ENCODE results near the gene KRT26. TPM values are rescaled to one million over a fixed set of nuclear protein-coding genes. Genes with fewer than 3 reads are reported as not detected.
"Not testable (repeated sequence)": the region's sequence is repeated elsewhere in the genome, so short reads cannot be mapped to it uniquely, and the experiment has no call there.

KRT26 gene
- total and polyA plus RNA-seq, 2 donors (not counting 1 experiment from before 2014, with no cell fraction given), result not detected

DNA sequence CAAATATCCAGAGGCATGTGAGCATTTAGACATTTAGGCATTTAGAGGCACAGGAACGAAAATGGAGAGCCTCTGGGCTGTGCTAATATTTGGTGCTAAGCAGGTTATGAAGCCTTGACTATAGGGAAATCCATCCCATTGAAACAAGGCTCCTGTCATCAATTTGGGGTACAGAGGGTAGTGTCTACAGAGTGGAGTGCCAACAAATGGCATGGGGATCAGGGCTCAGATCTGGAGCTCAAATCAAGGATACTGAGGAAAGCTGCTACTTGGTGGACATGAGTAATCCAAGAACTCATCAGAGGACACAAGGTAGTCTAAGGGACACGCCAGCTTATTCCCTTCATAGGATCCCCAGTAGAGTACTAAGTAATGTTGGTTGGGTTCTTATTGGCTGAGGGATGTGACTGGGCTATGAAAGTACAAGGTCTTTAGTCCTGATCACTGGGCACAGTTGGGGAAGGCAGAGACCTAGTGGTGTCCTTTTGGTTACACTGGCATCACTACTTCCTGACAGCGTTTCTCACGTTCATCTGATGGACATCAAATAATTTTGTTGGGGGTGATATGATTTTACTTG is 45.2 kb upstream of the KRT26 start:
- no peak overlapping the region for H3K4me3 ChIP-seq (replicated peaks in 1 of 4; ENCODE audit: control extremely low read depth in 1 of 4, insufficient read depth in 1 of 4, low read depth in 3 of 4, low read length in 4 of 4)
- no peaks in the 10 kb centered on the region for H3K4me1 ChIP-seq (ENCODE audit: control insufficient read depth, extremely low read depth, insufficient read depth, low read length)
- no peaks in the 10 kb centered on the region for H3K36me3 ChIP-seq (ENCODE audit: control insufficient read depth, insufficient read depth, low read length)
- no peak overlapping the region for H2AFZ ChIP-seq (ENCODE audit: low read length)
- H3K79me2 ChIP-seq (ENCODE audit: control insufficient read depth, insufficient read depth, low read length), result peaks cover 3% of the 10 kb centered on the region
- H3K9ac ChIP-seq (ENCODE audit: insufficient read depth, low read length), result no peak overlapping the region
- no peak overlapping the region for H3K27ac ChIP-seq (ENCODE audit: insufficient read depth, low read length)
- no peak for DNase-seq (ENCODE audit: low read depth in 2 of 2)
- H3K9me3 ChIP-seq (ENCODE audit: control insufficient read depth, insufficient read depth, low read depth, low read length), result no peaks in the 10 kb centered on the region
- peaks cover under 1% of the 10 kb centered on the region for H3K27me3 ChIP-seq (ENCODE audit: control insufficient read depth, insufficient read depth, low read length)
- no peaks in the 10 kb centered on the region for H4K20me1 ChIP-seq (ENCODE audit: control insufficient read depth, extremely low read depth, insufficient read depth, low read length)
- no peak for TF ChIP-seq EZH2 (IDR thresholded peaks at IDR 0.05; ENCODE audit: low read length, missing control alignments)
- TF ChIP-seq, protein P1, sequence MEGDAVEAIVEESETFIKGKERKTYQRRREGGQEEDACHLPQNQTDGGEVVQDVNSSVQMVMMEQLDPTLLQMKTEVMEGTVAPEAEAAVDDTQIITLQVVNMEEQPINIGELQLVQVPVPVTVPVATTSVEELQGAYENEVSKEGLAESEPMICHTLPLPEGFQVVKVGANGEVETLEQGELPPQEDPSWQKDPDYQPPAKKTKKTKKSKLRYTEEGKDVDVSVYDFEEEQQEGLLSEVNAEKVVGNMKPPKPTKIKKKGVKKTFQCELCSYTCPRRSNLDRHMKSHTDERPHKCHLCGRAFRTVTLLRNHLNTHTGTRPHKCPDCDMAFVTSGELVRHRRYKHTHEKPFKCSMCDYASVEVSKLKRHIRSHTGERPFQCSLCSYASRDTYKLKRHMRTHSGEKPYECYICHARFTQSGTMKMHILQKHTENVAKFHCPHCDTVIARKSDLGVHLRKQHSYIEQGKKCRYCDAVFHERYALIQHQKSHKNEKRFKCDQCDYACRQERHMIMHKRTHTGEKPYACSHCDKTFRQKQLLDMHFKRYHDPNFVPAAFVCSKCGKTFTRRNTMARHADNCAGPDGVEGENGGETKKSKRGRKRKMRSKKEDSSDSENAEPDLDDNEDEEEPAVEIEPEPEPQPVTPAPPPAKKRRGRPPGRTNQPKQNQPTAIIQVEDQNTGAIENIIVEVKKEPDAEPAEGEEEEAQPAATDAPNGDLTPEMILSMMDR (conservative IDR thresholded peaks at IDR 0.05 in 1 of 2, IDR thresholded peaks at IDR 0.05 in 1 of 2; ENCODE audit: low read depth in 1 of 2, low read length in 2 of 2), result no peak
- no peak overlapping the region for H3K4me2 ChIP-seq (ENCODE audit: extremely low read depth, insufficient read depth, low read length)

GRCh38 chr17:40816569-40816968 is 44.6 kb upstream of the KRT26 start:
- Histone ChIP-seq H3K9me3 (ENCODE audit: control insufficient read depth, insufficient read depth, low read depth, low read length) (no peaks in the 10 kb centered on the region), H3K27me3 (ENCODE audit: control insufficient read depth, insufficient read depth, low read length) (peaks cover 2% of the 10 kb centered on the region), H3K27ac (ENCODE audit: insufficient read depth, low read length) (no peak overlapping the region), H3K4me2 (ENCODE audit: extremely low read depth, insufficient read depth, low read length) (no peak overlapping the region), H2AFZ (ENCODE audit: low read length) (no peak overlapping the region), H3K79me2 (ENCODE audit: control insufficient read depth, insufficient read depth, low read length) (peaks cover 3% of the 10 kb centered on the region), H3K9ac (ENCODE audit: insufficient read depth, low read length) (no peak overlapping the region), H4K20me1 (ENCODE audit: control insufficient read depth, extremely low read depth, insufficient read depth, low read length) (no peaks in the 10 kb centered on the region), H3K4me3 (replicated peaks in 1 of 4; ENCODE audit: control extremely low read depth in 1 of 4, insufficient read depth in 1 of 4, low read depth in 3 of 4, low read length in 4 of 4) (no peak overlapping the region), H3K36me3 (ENCODE audit: control insufficient read depth, insufficient read depth, low read length) (no peaks in the 10 kb centered on the region), H3K4me1 (ENCODE audit: control insufficient read depth, extremely low read depth, insufficient read depth, low read length) (no peaks in the 10 kb centered on the region)
- no peak for TF ChIP-seq EZH2 (IDR thresholded peaks at IDR 0.05; ENCODE audit: low read length, missing control alignments)
- TF ChIP-seq, protein P1 (conservative IDR thresholded peaks at IDR 0.05 in 1 of 2, IDR thresholded peaks at IDR 0.05 in 1 of 2; ENCODE audit: low read depth in 1 of 2, low read length in 2 of 2), result no peak
- no peak for DNase-seq (ENCODE audit: low read depth in 2 of 2)

GRCh38 chr17:40815381-40815780 is 43.4 kb upstream of the KRT26 start:
- peaks cover 3% of the 10 kb centered on the region for H3K79me2 ChIP-seq (ENCODE audit: control insufficient read depth, insufficient read depth, low read length)
- TF ChIP-seq, protein P1 (conservative IDR thresholded peaks at IDR 0.05 in 1 of 2, IDR thresholded peaks at IDR 0.05 in 1 of 2; ENCODE audit: low read depth in 1 of 2, low read length in 2 of 2), result no peak
- no peak for TF ChIP-seq EZH2 (IDR thresholded peaks at IDR 0.05; ENCODE audit: low read length, missing control alignments)
- H3K9ac ChIP-seq (ENCODE audit: insufficient read depth, low read length), result no peak overlapping the region
- no peaks in the 10 kb centered on the region for H3K9me3 ChIP-seq (ENCODE audit: control insufficient read depth, insufficient read depth, low read depth, low read length)
- peaks cover 3% of the 10 kb centered on the region for H3K27me3 ChIP-seq (ENCODE audit: control insufficient read depth, insufficient read depth, low read length)
- no peak overlapping the region for H3K4me2 ChIP-seq (ENCODE audit: extremely low read depth, insufficient read depth, low read length)
- H3K36me3 ChIP-seq (ENCODE audit: control insufficient read depth, insufficient read depth, low read length), result no peaks in the 10 kb centered on the region
- H3K4me1 ChIP-seq (ENCODE audit: control insufficient read depth, extremely low read depth, insufficient read depth, low read length), result no peaks in the 10 kb centered on the region
- no peaks in the 10 kb centered on the region for H4K20me1 ChIP-seq (ENCODE audit: control insufficient read depth, extremely low read depth, insufficient read depth, low read length)
- no peak for DNase-seq (ENCODE audit: low read depth in 2 of 2)
- no peak overlapping the region for H2AFZ ChIP-seq (ENCODE audit: low read length)
- H3K4me3 ChIP-seq (replicated peaks in 1 of 4; ENCODE audit: control extremely low read depth in 1 of 4, insufficient read depth in 1 of 4, low read depth in 3 of 4, low read length in 4 of 4), result no peak overlapping the region
- no peak overlapping the region for H3K27ac ChIP-seq (ENCODE audit: insufficient read depth, low read length)

DNA sequence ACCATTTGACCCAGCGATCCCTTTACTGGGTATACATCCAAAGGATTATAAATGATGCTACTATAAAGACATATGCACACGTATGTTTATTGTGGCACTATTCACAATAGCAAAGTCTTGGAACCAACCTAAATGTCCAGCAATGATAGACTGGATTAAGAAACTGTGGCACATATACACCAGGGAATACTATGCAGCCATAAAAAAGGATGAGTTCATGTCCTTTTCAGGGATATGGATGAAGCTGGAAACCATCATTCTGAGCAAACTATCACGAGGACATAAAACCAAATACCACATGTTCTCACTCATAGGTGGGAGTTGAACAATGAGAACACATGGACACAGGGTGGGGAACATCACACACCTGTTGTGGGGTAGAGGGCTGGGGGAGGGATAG is 42.7 kb upstream of the KRT26 start:
- H4K20me1 ChIP-seq (ENCODE audit: control insufficient read depth, extremely low read depth, insufficient read depth, low read length); H3K4me3 ChIP-seq (replicated peaks in 1 of 4; ENCODE audit: control extremely low read depth in 1 of 4, insufficient read depth in 1 of 4, low read depth in 3 of 4, low read length in 4 of 4); H3K79me2 ChIP-seq (ENCODE audit: control insufficient read depth, insufficient read depth, low read length); H3K4me1 ChIP-seq (ENCODE audit: control insufficient read depth, extremely low read depth, insufficient read depth, low read length); H3K27me3 ChIP-seq (ENCODE audit: control insufficient read depth, insufficient read depth, low read length); DNase-seq (ENCODE audit: low read depth in 2 of 2); H3K36me3 ChIP-seq (ENCODE audit: control insufficient read depth, insufficient read depth, low read length); H3K4me2 ChIP-seq (ENCODE audit: extremely low read depth, insufficient read depth, low read length); H3K9me3 ChIP-seq (ENCODE audit: control insufficient read depth, insufficient read depth, low read depth, low read length); H3K27ac ChIP-seq (ENCODE audit: insufficient read depth, low read length); H2AFZ ChIP-seq (ENCODE audit: low read length); H3K9ac ChIP-seq (ENCODE audit: insufficient read depth, low read length): not testable (repeated sequence)

All from fibroblast of lung (primary cell).